ENCODE measurements around the gene SNTG2.

SNTG2 gene

GRCh38 chr2:981258-981657 is 30.6 kb downstream of the SNTG2 start:
- no peak for DNase-seq
- H3K36me3 ChIP-seq = no peaks in the 10 kb centered on the region
- no peaks in the 10 kb centered on the region for H3K9me3 ChIP-seq (ENCODE audit: severe bottlenecking)
- H3K27ac ChIP-seq = no peak overlapping the region
- no peaks in the 10 kb centered on the region for H3K27me3 ChIP-seq (ENCODE audit: insufficient read depth, low read depth, severe bottlenecking)
- TF ChIP-seq, protein P1, sequence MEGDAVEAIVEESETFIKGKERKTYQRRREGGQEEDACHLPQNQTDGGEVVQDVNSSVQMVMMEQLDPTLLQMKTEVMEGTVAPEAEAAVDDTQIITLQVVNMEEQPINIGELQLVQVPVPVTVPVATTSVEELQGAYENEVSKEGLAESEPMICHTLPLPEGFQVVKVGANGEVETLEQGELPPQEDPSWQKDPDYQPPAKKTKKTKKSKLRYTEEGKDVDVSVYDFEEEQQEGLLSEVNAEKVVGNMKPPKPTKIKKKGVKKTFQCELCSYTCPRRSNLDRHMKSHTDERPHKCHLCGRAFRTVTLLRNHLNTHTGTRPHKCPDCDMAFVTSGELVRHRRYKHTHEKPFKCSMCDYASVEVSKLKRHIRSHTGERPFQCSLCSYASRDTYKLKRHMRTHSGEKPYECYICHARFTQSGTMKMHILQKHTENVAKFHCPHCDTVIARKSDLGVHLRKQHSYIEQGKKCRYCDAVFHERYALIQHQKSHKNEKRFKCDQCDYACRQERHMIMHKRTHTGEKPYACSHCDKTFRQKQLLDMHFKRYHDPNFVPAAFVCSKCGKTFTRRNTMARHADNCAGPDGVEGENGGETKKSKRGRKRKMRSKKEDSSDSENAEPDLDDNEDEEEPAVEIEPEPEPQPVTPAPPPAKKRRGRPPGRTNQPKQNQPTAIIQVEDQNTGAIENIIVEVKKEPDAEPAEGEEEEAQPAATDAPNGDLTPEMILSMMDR (IDR thresholded peaks at IDR 0.05; ENCODE audit: low read depth, low read length) = no peak
- H3K4me3 ChIP-seq (ENCODE audit: low read depth, low read length) = no peak overlapping the region

- Histone ChIP-seq H3K27me3 (ENCODE audit: insufficient read depth, low read depth, severe bottlenecking) (no peaks in the 10 kb centered on the region), H3K4me3 (ENCODE audit: low read depth, low read length) (no peak overlapping the region), H3K36me3 (no peaks in the 10 kb centered on the region), H3K9me3 (ENCODE audit: severe bottlenecking) (no peaks in the 10 kb centered on the region), H3K27ac (no peak overlapping the region)
- TF ChIP-seq, protein P1 (IDR thresholded peaks at IDR 0.05; ENCODE audit: low read depth, low read length) = no peak
- no peak for DNase-seq
Observed at GRCh38 chr2:981759-982158, 31.1 kb downstream of the SNTG2 start.

DNA sequence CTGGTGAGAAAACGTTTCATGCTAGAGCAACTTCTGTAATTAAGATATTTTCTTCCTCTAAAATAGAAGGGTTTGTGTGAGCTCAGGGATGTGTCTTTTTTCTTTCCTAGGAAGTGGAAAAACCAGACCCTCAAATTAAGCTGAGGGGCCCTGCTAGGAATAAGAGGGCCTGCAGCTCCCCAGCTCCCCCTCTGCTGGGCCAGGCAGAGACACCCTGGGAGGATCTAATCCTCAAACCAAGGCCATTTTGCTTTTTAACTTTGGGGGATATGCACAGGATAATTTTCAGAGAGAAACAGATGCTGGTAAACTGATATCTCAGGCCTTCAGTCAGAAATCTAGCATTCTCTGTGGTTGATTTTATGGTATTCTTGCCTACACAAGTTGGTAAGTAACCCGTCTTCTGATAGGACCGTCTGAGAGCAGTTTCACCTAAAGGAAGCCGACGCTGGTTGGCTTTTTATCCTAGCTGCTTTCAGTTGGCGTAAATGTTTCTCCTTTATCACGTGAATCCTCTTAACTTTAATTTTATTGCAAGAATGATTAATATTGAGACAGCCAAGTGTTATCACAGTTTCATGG is 34.8 kb downstream of the SNTG2 start:
- DNase-seq = no peak
- Histone ChIP-seq H3K27me3 (ENCODE audit: insufficient read depth, low read depth, severe bottlenecking) (no peaks in the 10 kb centered on the region), H3K27ac (no peak overlapping the region), H3K9me3 (ENCODE audit: severe bottlenecking) (no peaks in the 10 kb centered on the region), H3K4me3 (ENCODE audit: low read depth, low read length) (no peak overlapping the region), H3K36me3 (no peaks in the 10 kb centered on the region)
- TF ChIP-seq, protein P1 (IDR thresholded peaks at IDR 0.05; ENCODE audit: low read depth, low read length) = no peak

DNA sequence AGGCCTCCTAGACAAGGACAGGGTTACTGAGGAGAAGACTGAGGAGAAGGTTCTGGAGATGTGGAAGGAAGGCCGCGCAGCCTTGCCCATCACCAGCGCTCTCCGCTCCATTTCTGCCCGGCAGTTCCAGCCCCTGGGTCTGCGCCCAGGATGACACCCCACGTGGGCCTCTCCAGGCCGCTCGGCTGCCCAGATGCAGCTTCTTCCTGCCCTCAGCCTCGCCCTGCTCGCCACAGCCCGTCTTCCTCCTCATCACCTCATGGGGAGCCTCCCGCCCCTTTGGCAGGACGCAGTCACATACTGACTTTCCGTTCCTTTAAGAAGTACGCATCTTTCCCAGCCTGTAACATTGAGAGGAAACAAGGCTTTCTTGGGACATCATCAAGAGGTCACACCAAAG is 37.1 kb downstream of the SNTG2 start:
- TF ChIP-seq, protein P1 (IDR thresholded peaks at IDR 0.05; ENCODE audit: low read depth, low read length) = no peak
- Histone ChIP-seq H3K27me3 (ENCODE audit: insufficient read depth, low read depth, severe bottlenecking) (no peaks in the 10 kb centered on the region), H3K9me3 (ENCODE audit: severe bottlenecking) (no peaks in the 10 kb centered on the region), H3K4me3 (ENCODE audit: low read depth, low read length) (no peak overlapping the region), H3K27ac (no peak overlapping the region), H3K36me3 (no peaks in the 10 kb centered on the region)
- no peak for DNase-seq

- Histone ChIP-seq H3K27me3 (ENCODE audit: insufficient read depth, low read depth, severe bottlenecking) (no peaks in the 10 kb centered on the region), H3K36me3 (no peaks in the 10 kb centered on the region), H3K9me3 (ENCODE audit: severe bottlenecking) (no peaks in the 10 kb centered on the region), H3K27ac (no peak overlapping the region), H3K4me3 (ENCODE audit: low read depth, low read length) (no peak overlapping the region)
- TF ChIP-seq, protein P1 (IDR thresholded peaks at IDR 0.05; ENCODE audit: low read depth, low read length) = no peak
- DNase-seq = no peak
Observed at GRCh38 chr2:989781-990467, 39.3 kb downstream of the SNTG2 start.

DNA sequence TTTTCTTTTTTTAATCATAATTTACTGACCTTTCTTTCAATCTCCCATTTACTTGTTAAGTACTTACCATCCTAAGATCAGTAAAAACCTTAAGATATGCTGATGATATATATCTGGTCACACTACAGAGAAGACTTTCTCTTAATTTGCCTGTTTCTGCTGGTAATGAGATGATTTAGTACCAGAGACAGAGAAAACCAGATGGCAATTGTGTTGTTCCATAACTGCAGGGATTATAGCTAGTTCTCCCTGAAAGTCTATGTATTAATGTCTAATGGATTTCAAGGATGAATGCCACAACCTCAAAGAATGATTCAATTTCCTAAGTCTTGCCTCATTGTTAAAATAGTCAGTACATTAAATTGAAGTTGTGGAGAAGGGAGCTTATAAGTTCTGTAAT is 40.3 kb downstream of the SNTG2 start:
- Histone ChIP-seq H3K36me3 (no peaks in the 10 kb centered on the region), H3K27me3 (ENCODE audit: insufficient read depth, low read depth, severe bottlenecking) (no peaks in the 10 kb centered on the region), H3K4me3 (ENCODE audit: low read depth, low read length) (no peak overlapping the region), H3K9me3 (ENCODE audit: severe bottlenecking) (no peaks in the 10 kb centered on the region), H3K27ac (no peak overlapping the region)
- TF ChIP-seq, protein P1 (IDR thresholded peaks at IDR 0.05; ENCODE audit: low read depth, low read length) = no peak
- DNase-seq = no peak

All from WERI-Rb-1 (cell line).